GM19025 (cell line): Measurements from ENCODE around the gene PLK3.

Source experiments
- ATAC-seq: cut with Tn5 transposase; IDR thresholded peaks from one replicate; pipeline ENCODE4 v1.9.1; 2021; ENCODE audit warnings: mild to moderate bottlenecking, low read depth, moderate library complexity; ENCODE audit not compliant: unreplicated experiment

PLK3 gene

DNA sequence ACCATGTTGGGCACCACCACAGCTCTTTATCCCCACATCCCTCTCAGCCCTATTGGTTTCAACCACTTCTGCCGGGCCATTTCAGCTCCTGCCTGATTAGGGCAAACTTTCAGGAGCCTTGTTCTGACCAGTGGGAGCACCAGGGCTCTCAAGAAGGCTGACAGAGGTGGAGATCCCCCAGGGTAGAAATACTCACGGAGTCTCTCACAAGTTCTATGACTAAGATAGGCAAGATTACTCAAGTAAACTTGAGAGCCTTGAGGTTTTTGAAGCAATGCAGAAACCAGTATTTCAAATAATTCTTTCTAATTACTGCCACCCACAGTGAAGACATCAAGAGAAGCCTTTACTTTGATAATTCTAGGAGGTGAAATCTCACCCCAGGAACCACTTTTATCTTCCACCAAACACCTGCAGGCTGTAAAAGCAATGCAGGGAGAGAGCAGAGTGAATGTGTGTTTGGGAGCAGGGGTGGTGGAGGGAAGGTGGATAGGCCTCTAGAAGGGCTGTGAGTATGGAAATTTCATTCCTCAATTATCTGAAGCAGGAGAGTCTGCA lies 49.5 kb downstream of the PLK3 start:
- no peak for ATAC-seq

DNA sequence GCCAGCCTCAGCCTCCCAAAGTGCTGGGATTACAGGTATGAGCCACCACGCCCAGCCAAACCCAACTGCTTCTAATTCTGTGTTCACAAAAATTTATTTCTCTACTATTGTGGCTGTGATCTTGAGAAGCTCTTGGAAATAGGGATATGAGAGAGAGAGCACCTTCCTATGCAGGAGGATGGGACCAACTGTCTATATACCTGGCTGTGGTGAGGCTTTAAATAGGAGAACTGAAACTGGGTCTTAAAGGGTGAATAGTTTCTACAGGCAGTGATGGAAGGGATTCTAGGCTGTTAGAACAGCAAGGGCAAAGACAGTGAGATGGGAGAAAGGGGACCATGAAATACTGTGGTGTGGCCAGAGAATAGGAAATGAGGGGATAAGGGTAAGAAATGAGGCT lies 51.1 kb downstream of the PLK3 start:
- ATAC-seq = no peak

DNA sequence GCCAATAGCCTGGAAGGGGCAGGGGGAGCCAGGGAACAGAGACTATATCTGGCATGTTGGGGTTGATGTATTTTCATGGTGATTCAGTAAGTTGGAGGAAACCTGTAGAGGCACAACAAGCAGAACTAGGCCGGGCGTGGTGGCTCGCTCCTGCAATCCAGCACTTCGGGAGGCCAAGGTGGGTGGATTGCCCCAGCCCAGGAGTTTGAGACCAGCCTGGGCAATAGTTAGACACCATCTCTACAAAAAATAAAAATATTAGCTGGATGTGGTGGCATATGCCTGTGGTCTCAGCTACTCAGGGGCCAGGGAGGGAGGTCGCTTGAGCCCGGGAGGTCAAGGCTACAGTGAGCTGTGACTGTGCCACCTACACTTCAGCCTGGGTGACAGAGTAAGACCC lies 53.0 kb downstream of the PLK3 start:
- ATAC-seq = no peak

DNA sequence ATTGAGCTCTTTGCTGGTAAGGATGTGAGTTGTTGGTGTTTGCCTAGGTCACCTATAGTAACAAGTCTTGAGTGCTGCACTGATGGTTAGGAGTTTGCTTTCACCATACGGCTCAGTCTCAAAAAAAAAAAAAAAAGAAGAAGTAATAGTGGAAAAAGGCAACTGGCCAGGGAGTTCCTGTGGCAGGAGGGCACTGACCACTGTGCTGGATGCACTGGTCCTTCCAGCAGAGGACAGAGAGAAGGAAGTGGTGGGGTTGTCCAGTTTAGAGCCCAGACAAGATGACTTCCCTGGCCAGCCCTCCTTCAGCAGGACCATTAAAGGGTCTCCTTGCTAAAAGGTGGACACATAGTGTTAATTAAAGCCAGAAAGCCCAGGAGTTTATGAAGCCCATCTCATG lies 54.8 kb downstream of the PLK3 start:
- no peak for ATAC-seq
